Right lobe of liver (tissue), 4 donors: ENCODE data around the gene MCF2L2.

Experiments used
- CTCF ChIP-seq, 4 donors: fragments of 200-600 bp in 3 of 4; fragments of 450-650 bp in 1 of 4; IDR thresholded peaks; one replicate each; pipeline versions ENCODE4 v1.5.1 to v1.8.0; 2016 to 2022; ENCODE audit warnings: antibody characterized with exemption in 4 of 4, mild to moderate bottlenecking in 2 of 4
- POLR2A ChIP-seq: fragments of 450-650 bp; IDR thresholded peaks from one replicate; pipeline ENCODE4 v1.6.1; 2017; ENCODE audit warnings: antibody characterized with exemption, mild to moderate bottlenecking
- donor health status: DM: no; HTN: no; CAD: no.
- donor health status: DM: no; HTN: no; CAD: no.
- donor health status: DM: no; HTN: yes; CAD: no.

- TF ChIP-seq CTCF (IDR thresholded peaks at IDR 0.05) (no peak), POLR2A (no peak)
Observed at GRCh38 chr3:183189641-183190040, 238.8 kb downstream of the MCF2L2 start.
